HepG2 (cell line): Measurements from ENCODE around the gene ELF2. TPM values are rescaled to one million over a fixed set of nuclear protein-coding genes. Genes with fewer than 3 reads are reported as not detected.

ENCODE experiments used
- ARHGAP35 ChIP-seq: sonication (generic); formaldehyde crosslinking; IDR thresholded peaks from 2 replicates; pipeline ENCODE4 v1.9.0; 2022; ENCODE audit warnings: mild to moderate bottlenecking, inconsistent platforms, moderate library complexity, missing genetic modification reagents, borderline replicate concordance
- MEIS1 ChIP-seq: sonication (generic); formaldehyde crosslinking; IDR thresholded peaks from 2 replicates; pipeline ENCODE4 v1.9.0; 2021; ENCODE audit warnings: mild to moderate bottlenecking, missing genetic modification reagents, moderate library complexity, borderline replicate concordance
- NR1H2 ChIP-seq: sonication (generic); formaldehyde crosslinking; IDR thresholded peaks from 2 replicates; pipeline ENCODE4 v1.8.1; 2022; ENCODE audit warnings: low read depth, missing genetic modification reagents, borderline replicate concordance
- REL ChIP-seq: sonication (generic); formaldehyde crosslinking; conservative IDR thresholded peaks from 2 replicates; pipeline ENCODE4 v1.8.0; 2022; ENCODE audit warnings: mild to moderate bottlenecking, missing genetic modification reagents, moderate library complexity
- ZNF10 ChIP-seq: sonication (generic); formaldehyde crosslinking; IDR thresholded peaks from 2 replicates; pipeline ENCODE4 v1.4.0; 2020; ENCODE audit warnings: mild to moderate bottlenecking, low read depth, missing genetic modification reagents, borderline replicate concordance
- ZNF207 ChIP-seq: fragments of 450-650 bp; IDR thresholded peaks from 2 replicates; pipeline ENCODE4 v1.6.1; 2016; ENCODE audit warnings: antibody characterized with exemption, borderline replicate concordance
- ZNF30 ChIP-seq: sonication (generic); formaldehyde crosslinking; IDR thresholded peaks from 2 replicates; pipeline ENCODE4 v1.5.0; 2020; ENCODE audit warnings: mild to moderate bottlenecking, missing genetic modification reagents
- ZNF510 ChIP-seq: sonication (generic); formaldehyde crosslinking; IDR thresholded peaks from 2 replicates; pipeline ENCODE4 v1.4.0; 2020; ENCODE audit warnings: low read depth, mild to moderate bottlenecking, missing genetic modification reagents
- ZNF556 ChIP-seq: sonication (generic); formaldehyde crosslinking; IDR thresholded peaks from 2 replicates; pipeline ENCODE4 v1.4.0; 2020; ENCODE audit warnings: mild to moderate bottlenecking, missing genetic modification reagents, borderline replicate concordance
- ZSCAN22 ChIP-seq: sonication (generic); formaldehyde crosslinking; IDR thresholded peaks from 2 replicates; pipeline ENCODE4 v1.4.0; 2020; ENCODE audit warnings: mild to moderate bottlenecking, missing genetic modification reagents
- polyA plus RNA-seq, 8 experiments: library from polyadenylated mRNA; depleted of rRNA in 3 of 8; stranded (reverse) in 7 of 8; unstranded in 1 of 8; fragments of >200 nt; fragmentation: Illumina TruSeq in 4 of 8; extraction: Trizol in 4 of 8; gene quantifications; 2 replicates each; pipeline versions ENCODE4 v1.2.1 to v1.2.3, GENCODE V29; 2011 to 2016; ENCODE audit warnings: low read depth in 4 of 8, missing spikeins in 1 of 8, mixed read lengths in 1 of 8; ENCODE audit not compliant: insufficient read depth in 1 of 8
- total RNA-seq, 5 experiments: library from RNA; depleted of rRNA; stranded (reverse); fragments of >200 nt; fragmentation: Illumina TruSeq; extraction: Trizol; gene quantifications; 2 replicates each; pipeline ENCODE4 v1.2.3, GENCODE V29; 2016; ENCODE audit warnings: low read depth in 1 of 5
- TF ChIP-seq, protein P1 (sequence below): sonication (generic); formaldehyde crosslinking; conservative IDR thresholded peaks from 2 replicates; pipeline ENCODE4 v1.4.0; 2020; ENCODE audit warnings: missing genetic modification reagents
- TF ChIP-seq, protein P2 (sequence below): sonication (generic); formaldehyde crosslinking; IDR thresholded peaks from 2 replicates; pipeline ENCODE4 v1.5.0; 2020; ENCODE audit warnings: mild to moderate bottlenecking, missing genetic modification reagents
- TF ChIP-seq, protein P3 (sequence below): IDR thresholded peaks from 2 replicates; pipeline ENCODE4 v1.6.1; 2016; ENCODE audit warnings: low read depth
- TF ChIP-seq, protein P4 (sequence below): sonication (generic); formaldehyde crosslinking; IDR thresholded peaks from 2 replicates; pipeline ENCODE4 v1.4.0; 2020; ENCODE audit warnings: mild to moderate bottlenecking, missing genetic modification reagents

The ELF2 gene
- total and polyA plus RNA-seq, 2 of the 13 experiments (the other 11 are each of a cell fraction or from before 2014, with no cell fraction given) = 28.6 to 35.4 TPM

DNA sequence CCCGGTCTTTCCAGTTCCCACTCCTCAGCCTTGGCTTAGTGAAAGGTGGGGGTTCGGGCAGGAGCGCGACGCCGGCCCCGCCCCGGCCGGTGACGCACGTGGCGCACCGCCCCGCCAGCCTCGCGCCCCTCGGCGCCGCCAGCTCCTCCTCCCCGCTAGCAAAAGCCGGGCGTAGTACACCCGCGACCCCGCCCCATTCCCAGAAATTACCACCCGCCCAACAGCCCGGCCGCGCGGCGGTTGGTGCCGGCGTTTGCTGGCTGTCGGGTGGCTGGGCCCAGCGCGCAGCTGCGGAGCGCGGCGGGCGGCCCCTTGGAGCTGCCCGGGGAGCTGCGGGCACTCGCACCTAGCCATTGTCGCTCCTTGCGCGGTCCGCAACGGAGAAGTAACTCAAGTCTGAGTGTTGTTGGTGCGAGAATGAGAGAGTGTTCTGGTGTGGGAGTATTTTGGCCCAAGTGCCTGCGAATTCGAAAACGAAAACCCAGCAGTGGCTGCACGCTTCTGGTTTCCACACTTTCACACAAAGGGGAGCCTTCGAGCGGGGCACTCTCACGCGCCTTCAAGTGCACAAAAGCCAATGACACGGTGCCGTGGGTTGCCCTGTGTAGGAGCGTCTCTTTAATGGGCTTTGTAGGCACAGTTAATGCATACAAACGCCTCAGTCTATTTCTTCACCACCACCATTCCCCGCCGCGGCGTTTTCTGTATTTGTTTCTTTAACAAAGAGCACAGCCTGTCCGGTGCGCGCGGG lies 1.0 kb upstream of the ELF2 start (continued):
- TF ChIP-seq, protein P1, sequence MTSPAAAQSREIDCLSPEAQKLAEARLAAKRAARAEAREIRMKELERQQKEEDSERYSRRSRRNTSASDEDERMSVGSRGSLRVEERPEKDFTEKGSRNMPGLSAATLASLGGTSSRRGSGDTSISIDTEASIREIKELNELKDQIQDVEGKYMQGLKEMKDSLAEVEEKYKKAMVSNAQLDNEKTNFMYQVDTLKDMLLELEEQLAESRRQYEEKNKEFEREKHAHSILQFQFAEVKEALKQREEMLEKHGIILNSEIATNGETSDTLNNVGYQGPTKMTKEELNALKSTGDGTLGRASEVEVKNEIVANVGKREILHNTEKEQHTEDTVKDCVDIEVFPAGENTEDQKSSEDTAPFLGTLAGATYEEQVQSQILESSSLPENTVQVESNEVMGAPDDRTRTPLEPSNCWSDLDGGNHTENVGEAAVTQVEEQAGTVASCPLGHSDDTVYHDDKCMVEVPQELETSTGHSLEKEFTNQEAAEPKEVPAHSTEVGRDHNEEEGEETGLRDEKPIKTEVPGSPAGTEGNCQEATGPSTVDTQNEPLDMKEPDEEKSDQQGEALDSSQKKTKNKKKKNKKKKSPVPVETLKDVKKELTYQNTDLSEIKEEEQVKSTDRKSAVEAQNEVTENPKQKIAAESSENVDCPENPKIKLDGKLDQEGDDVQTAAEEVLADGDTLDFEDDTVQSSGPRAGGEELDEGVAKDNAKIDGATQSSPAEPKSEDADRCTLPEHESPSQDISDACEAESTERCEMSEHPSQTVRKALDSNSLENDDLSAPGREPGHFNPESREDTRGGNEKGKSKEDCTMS = no peak
- TF ChIP-seq ZNF207 (no peak), ZNF10 (CRISPR knock-in tag) (no peak), NR1H2 (peak; percentile 63; the same call in 1 of the 2 replicates), ZNF510 (CRISPR knock-in tag) (0 out of 2 replicates have a peak, but pooled peaks have one; percentile 28), ZSCAN22 (CRISPR knock-in tag) (no peak), MEIS1 (CRISPR knock-in tag) (0 out of 2 replicates have a peak, but pooled peaks have one; percentile 16), ZNF556 (CRISPR knock-in tag) (no peak), REL (no peak), ZNF30 (CRISPR knock-in tag) (no peak), ARHGAP35 (CRISPR knock-in tag) (no peak)
- TF ChIP-seq, protein P2, sequence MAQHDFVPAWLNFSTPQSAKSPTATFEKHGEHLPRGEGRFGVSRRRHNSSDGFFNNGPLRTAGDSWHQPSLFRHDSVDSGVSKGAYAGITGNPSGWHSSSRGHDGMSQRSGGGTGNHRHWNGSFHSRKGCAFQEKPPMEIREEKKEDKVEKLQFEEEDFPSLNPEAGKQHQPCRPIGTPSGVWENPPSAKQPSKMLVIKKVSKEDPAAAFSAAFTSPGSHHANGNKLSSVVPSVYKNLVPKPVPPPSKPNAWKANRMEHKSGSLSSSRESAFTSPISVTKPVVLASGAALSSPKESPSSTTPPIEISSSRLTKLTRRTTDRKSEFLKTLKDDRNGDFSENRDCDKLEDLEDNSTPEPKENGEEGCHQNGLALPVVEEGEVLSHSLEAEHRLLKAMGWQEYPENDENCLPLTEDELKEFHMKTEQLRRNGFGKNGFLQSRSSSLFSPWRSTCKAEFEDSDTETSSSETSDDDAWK (CRISPR knock-in tag) = no peak
- TF ChIP-seq, protein P3, sequence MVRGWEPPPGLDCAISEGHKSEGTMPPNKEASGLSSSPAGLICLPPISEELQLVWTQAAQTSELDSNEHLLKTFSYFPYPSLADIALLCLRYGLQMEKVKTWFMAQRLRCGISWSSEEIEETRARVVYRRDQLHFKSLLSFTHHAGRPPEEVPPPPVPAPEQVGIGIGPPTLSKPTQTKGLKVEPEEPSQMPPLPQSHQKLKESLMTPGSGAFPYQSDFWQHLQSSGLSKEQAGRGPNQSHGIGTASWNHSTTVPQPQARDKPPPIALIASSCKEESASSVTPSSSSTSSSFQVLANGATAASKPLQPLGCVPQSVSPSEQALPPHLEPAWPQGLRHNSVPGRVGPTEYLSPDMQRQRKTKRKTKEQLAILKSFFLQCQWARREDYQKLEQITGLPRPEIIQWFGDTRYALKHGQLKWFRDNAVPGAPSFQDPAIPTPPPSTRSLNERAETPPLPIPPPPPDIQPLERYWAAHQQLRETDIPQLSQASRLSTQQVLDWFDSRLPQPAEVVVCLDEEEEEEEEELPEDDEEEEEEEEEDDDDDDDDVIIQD (CRISPR knock-in tag) = no peak
- TF ChIP-seq, protein P4, sequence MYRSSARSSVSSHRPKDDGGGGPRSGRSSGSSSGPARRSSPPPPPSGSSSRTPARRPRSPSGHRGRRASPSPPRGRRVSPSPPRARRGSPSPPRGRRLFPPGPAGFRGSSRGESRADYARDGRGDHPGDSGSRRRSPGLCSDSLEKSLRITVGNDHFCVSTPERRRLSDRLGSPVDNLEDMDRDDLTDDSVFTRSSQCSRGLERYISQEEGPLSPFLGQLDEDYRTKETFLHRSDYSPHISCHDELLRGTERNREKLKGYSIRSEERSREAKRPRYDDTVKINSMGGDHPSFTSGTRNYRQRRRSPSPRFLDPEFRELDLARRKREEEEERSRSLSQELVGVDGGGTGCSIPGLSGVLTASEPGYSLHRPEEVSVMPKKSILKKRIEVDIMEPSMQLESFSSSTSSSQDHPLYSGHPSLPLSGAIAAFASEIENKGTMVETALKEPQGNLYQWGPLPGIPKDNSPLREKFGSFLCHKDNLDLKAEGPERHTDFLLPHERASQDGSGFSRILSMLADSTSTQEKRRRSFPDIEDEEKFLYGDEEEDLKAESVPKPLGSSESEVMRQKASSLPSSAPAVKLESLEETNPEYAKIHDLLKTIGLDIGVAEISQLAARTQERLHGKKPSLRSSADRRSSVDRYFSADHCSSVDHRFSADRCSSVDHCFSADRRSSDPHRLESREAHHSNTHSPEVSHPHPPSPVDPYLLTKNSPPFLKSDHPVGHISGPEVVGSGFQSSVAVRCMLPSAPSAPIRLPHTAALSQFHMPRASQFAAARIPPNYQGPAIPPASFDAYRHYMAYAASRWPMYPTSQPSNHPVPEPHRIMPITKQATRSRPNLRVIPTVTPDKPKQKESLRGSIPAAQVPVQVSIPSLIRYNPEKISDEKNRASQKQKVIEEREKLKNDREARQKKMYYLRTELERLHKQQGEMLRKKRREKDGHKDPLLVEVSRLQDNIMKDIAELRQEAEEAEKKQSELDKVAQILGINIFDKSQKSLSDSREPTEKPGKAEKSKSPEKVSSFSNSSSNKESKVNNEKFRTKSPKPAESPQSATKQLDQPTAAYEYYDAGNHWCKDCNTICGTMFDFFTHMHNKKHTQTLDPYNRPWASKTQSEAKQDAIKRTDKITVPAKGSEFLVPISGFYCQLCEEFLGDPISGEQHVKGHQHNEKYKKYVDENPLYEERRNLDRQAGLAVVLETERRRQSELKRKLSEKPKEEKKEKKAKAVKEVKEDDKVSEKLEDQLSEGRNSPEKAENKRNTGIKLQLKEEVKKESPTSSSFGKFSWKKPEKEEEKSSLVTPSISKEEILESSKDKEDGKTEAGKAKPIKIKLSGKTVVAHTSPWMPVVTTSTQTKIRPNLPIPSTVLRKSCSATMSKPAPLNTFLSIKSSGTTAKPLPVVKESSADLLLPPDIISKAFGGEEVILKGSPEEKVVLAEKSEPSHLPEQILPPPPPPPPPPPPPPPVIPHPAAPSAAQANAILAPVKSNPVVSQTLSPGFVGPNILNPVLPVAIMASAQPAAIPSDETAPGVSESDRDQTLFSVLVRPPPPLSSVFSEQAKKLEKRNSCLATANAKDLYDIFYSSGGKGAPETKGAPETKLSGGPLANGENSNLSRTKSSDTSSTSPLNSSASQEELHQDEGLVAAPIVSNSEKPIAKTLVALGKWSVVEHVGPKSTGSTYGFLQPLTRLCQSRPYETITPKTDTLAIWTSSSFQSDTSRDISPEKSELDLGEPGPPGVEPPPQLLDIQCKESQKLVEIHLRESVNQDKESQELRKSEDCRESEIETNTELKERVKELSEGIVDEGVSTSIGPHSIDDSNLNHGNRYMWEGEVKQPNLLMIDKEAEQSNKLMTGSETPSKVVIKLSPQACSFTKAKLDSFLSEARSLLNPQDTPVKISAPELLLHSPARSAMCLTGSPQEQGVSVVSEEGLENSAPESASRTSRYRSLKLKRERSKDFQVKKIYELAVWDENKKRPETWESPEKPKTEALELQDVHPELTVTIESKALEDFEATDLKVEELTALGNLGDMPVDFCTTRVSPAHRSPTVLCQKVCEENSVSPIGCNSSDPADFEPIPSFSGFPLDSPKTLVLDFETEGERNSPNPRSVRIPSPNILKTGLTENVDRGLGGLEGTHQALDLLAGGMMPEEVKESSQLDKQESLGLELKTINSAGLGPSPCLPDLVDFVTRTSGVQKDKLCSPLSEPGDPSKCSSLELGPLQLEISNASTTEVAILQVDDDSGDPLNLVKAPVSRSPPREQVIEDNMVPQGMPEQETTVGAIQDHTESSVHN (CRISPR knock-in tag) = no peak
